ENCODE results near the gene GNAI1. TPM values are rescaled to one million over a fixed set of nuclear protein-coding genes. Genes with fewer than 3 reads are reported as not detected.
A peak's percentile ranks its signal among the peaks of the same experiment; 100 is the strongest.

GNAI1 gene
- total and polyA plus RNA-seq, 2 of the 13 experiments (the other 11 are each of a cell fraction or from before 2014, with no cell fraction given): 3.5 to 5.7 TPM

GRCh38 chr7:80134536-80135308 is at the start of gene GNAI1 (continued):
- TF ChIP-seq ETV6 (CRISPR knock-in tag; conservative IDR thresholded peaks at IDR 0.05) (no peak; the same call in 1 of the 2 replicates), REST (IDR thresholded peaks at IDR 0.05; ENCODE audit: borderline replicate concordance in 1 of 2, low read depth in 1 of 2, low read length in 2 of 2) (no peak), ZFYVE20 (CRISPR knock-in tag; IDR thresholded peaks at IDR 0.05; ENCODE audit: borderline replicate concordance, low read depth) (no peak), REL (CRISPR knock-in tag; conservative IDR thresholded peaks at IDR 0.05) (no peak), ZMYM4 (CRISPR knock-in tag; IDR thresholded peaks at IDR 0.05) (0 out of 2 replicates have a peak, but pooled peaks have one; percentile 37), ZNF678 (CRISPR knock-in tag; IDR thresholded peaks at IDR 0.05) (no peak), U2AF1 (optimal IDR thresholded peaks at IDR 0.05; ENCODE audit: low read depth, low read length) (no peak), STAG1 (CRISPR knock-in tag; IDR thresholded peaks at IDR 0.05) (peak; percentile 58), KLF6 (CRISPR knock-in tag; IDR thresholded peaks at IDR 0.05) (0 out of 2 replicates have a peak, but pooled peaks have one; percentile 24), ZBTB49 (CRISPR knock-in tag; IDR thresholded peaks at IDR 0.05; ENCODE audit: borderline replicate concordance) (no peak), KLF11 (CRISPR knock-in tag; IDR thresholded peaks at IDR 0.05) (no peak), ZNF841 (CRISPR knock-in tag; IDR thresholded peaks at IDR 0.05; ENCODE audit: borderline replicate concordance) (no peak)
- TF ChIP-seq, protein P1, sequence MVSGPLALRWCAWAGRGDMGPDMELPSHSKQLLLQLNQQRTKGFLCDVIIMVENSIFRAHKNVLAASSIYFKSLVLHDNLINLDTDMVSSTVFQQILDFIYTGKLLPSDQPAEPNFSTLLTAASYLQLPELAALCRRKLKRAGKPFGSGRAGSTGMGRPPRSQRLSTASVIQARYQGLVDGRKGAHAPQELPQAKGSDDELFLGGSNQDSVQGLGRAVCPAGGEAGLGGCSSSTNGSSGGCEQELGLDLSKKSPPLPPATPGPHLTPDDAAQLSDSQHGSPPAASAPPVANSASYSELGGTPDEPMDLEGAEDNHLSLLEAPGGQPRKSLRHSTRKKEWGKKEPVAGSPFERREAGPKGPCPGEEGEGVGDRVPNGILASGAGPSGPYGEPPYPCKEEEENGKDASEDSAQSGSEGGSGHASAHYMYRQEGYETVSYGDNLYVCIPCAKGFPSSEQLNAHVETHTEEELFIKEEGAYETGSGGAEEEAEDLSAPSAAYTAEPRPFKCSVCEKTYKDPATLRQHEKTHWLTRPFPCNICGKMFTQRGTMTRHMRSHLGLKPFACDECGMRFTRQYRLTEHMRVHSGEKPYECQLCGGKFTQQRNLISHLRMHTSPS (CRISPR knock-in tag; IDR thresholded peaks at IDR 0.05; ENCODE audit: low read depth): peak; percentile 27; the same call in 1 of the 2 replicates
- TF ChIP-seq, protein P2, sequence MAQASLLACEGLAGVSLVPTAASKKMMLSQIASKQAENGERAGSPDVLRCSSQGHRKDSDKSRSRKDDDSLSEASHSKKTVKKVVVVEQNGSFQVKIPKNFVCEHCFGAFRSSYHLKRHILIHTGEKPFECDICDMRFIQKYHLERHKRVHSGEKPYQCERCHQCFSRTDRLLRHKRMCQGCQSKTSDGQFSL (CRISPR knock-in tag; IDR thresholded peaks at IDR 0.05): no peak
- TF ChIP-seq, protein P3, sequence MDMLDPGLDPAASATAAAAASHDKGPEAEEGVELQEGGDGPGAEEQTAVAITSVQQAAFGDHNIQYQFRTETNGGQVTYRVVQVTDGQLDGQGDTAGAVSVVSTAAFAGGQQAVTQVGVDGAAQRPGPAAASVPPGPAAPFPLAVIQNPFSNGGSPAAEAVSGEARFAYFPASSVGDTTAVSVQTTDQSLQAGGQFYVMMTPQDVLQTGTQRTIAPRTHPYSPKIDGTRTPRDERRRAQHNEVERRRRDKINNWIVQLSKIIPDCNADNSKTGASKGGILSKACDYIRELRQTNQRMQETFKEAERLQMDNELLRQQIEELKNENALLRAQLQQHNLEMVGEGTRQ (IDR thresholded peaks at IDR 0.05; ENCODE audit: low read depth, low read length): no peak
- TF ChIP-seq, protein P3 (CRISPR knock-in tag; IDR thresholded peaks at IDR 0.05; ENCODE audit: borderline replicate concordance): no peak
